HepG2 (cell line): ENCODE results near the gene CDK11B. TPM values are rescaled to one million over a fixed set of nuclear protein-coding genes. Genes with fewer than 3 reads are reported as not detected.

Experiments used
- ATAC-seq: fragments of 200-7000 bp; cut with Tn5 transposase; 3 replicates; pipeline ENCODE4 v1.9.1; 2020; ENCODE audit warnings: mild to moderate bottlenecking, moderate library complexity
- BruUV-seq: library from RNA; stranded (reverse); fragments of 400-500 nt; replicated peaks from 2 replicates; lab custom pipeline; 2021; lab: Mats Ljungman, UMichigan
- CTCF ChIA-PET: fragments of 300-600 bp; formaldehyde crosslinking; extraction: SDS; loops from one replicate; lab custom pipeline; 2021; ENCODE audit warnings: low total read pairs, inconsistent platforms, low intra/inter-chr PET ratio; lab: Yijun Ruan, JAX
- POLR2A ChIA-PET: fragments of 350-600 bp; sonication (Branson Sonifier 250); formaldehyde crosslinking; loops from one replicate; lab custom pipeline; 2020; ENCODE audit warnings: antibody characterized with exemption, inconsistent platforms; lab: Yijun Ruan, JAX
- DNase-seq: peaks from one replicate; pipeline ENCODE4 v3.0.0-alpha.2; 2015; ENCODE audit warnings: low spot score
- FAIRE-seq: peaks from 3 replicates; lab custom pipeline; 2011; peaks lifted over from hg19 to GRCh38; lab: Jason Lieb, UNC
- H2AFZ ChIP-seq: one replicate; pipeline ENCODE4 v1.6.1; 2011; ENCODE audit warnings: low read length, inconsistent platforms
- H3K27ac ChIP-seq: fragments of 300-600 bp; 3 replicates; pipeline ENCODE4 v1.8.0; 2011; ENCODE audit warnings: mixed run types, mild to moderate bottlenecking, mixed read lengths, low read length, inconsistent platforms; ENCODE audit not compliant: insufficient read depth; ENCODE audit errors: extremely low read length
- H3K27me3 ChIP-seq, 2 experiments: fragments of 200-600 bp in 1 of 2; 2 replicates in 1 of 2; 3 replicates in 1 of 2; pipeline versions ENCODE4 v1.6.0 to v1.8.0; 2011; ENCODE audit warnings: low read length in 2 of 2, mild to moderate bottlenecking in 2 of 2, moderate library complexity in 2 of 2, inconsistent platforms in 1 of 2; ENCODE audit not compliant: insufficient read depth in 2 of 2, control insufficient read depth in 1 of 2
- H3K36me3 ChIP-seq, 2 experiments: fragments of 200-600 bp in 1 of 2; replicated peaks in 1 of 2; 2 replicates in 1 of 2; 3 replicates in 1 of 2; pipeline versions ENCODE4 v1.5.1 to v1.8.0; 2011; ENCODE audit warnings: low read length in 2 of 2, inconsistent platforms in 1 of 2; ENCODE audit not compliant: insufficient read depth in 2 of 2, control insufficient read depth in 1 of 2
- H3K4me1 ChIP-seq: 2 replicates; pipeline ENCODE4 v1.5.1; 2012; ENCODE audit warnings: low read length, inconsistent platforms; ENCODE audit not compliant: insufficient read depth
- H3K4me2 ChIP-seq: 2 replicates; pipeline ENCODE4 v1.6.0; 2011; ENCODE audit warnings: low read depth, low read length, inconsistent platforms
- H3K4me3 ChIP-seq, 3 experiments: fragments of 200-600 bp in 1 of 3; sonication (generic), shearing (Covaris generic) in 1 of 3; replicated peaks in 1 of 3; 2 replicates each; pipeline ENCODE4 v1.5.1; 2011 to 2016; ENCODE audit warnings: low read length in 3 of 3, inconsistent platforms in 2 of 3, low read depth in 2 of 3, mild to moderate bottlenecking in 2 of 3, control low read depth in 1 of 3, mixed read lengths in 1 of 3; ENCODE audit not compliant: insufficient read depth in 1 of 3
- H3K79me2 ChIP-seq: one replicate; pipeline ENCODE4 v1.6.1; 2011; ENCODE audit warnings: low read length, inconsistent platforms; ENCODE audit not compliant: insufficient read depth
- H3K9ac ChIP-seq: 2 replicates; pipeline ENCODE4 v1.6.0; 2011; ENCODE audit warnings: mild to moderate bottlenecking, low read depth, low read length, inconsistent platforms; ENCODE audit not compliant: insufficient read depth
- H3K9me3 ChIP-seq: 2 replicates; pipeline ENCODE4 v1.5.1; 2012; ENCODE audit warnings: mild to moderate bottlenecking, low read length
- H4K20me1 ChIP-seq: 2 replicates; pipeline ENCODE4 v1.6.0; 2011; ENCODE audit warnings: inconsistent platforms, mild to moderate bottlenecking, low read length, moderate library complexity; ENCODE audit not compliant: insufficient read depth
- CREM ChIP-seq, 2 experiments: sonication (generic) in 1 of 2; formaldehyde crosslinking in 1 of 2; IDR thresholded peaks; 2 replicates each; pipeline versions ENCODE4 v1.4.0 to v1.6.1; 2016 to 2020; ENCODE audit warnings: antibody characterized with exemption in 1 of 2, mild to moderate bottlenecking in 1 of 2, missing genetic modification reagents in 1 of 2
- CSRNP1 ChIP-seq: sonication (generic); formaldehyde crosslinking; IDR thresholded peaks from 2 replicates; pipeline ENCODE4 v1.8.1; 2023; ENCODE audit warnings: mild to moderate bottlenecking, missing genetic modification reagents
- GPBP1L1 ChIP-seq: sonication (generic); formaldehyde crosslinking; IDR thresholded peaks from 2 replicates; pipeline ENCODE4 v1.5.0; 2020; ENCODE audit warnings: mild to moderate bottlenecking, missing genetic modification reagents
- HMGXB3 ChIP-seq: sonication (generic); formaldehyde crosslinking; IDR thresholded peaks from 2 replicates; pipeline ENCODE4 v1.4.0; 2020; ENCODE audit warnings: missing genetic modification reagents, borderline replicate concordance
- HNRNPH1 ChIP-seq: fragments of 200-400 bp; formaldehyde crosslinking; optimal IDR thresholded peaks from 2 replicates; pipeline ENCODE3; 2017; ENCODE audit warnings: mild to moderate bottlenecking, low read depth, low read length
- NAIF1 ChIP-seq: sonication (generic); formaldehyde crosslinking; IDR thresholded peaks from 2 replicates; pipeline ENCODE4 v1.5.0; 2020; ENCODE audit warnings: mild to moderate bottlenecking, missing genetic modification reagents, borderline replicate concordance
- NKX3-1 ChIP-seq: sonication (generic); formaldehyde crosslinking; IDR thresholded peaks from 2 replicates; pipeline ENCODE4 v1.5.0; 2020; ENCODE audit warnings: missing genetic modification reagents
- PREB ChIP-seq: sonication (generic); formaldehyde crosslinking; IDR thresholded peaks from 2 replicates; pipeline ENCODE4 v1.4.0; 2020; ENCODE audit warnings: missing genetic modification reagents
- ZKSCAN5 ChIP-seq: sonication (generic); formaldehyde crosslinking; IDR thresholded peaks from 2 replicates; pipeline ENCODE4 v1.5.1; 2020; ENCODE audit warnings: mild to moderate bottlenecking, missing genetic modification reagents
- ZNF576 ChIP-seq: sonication (generic); formaldehyde crosslinking; IDR thresholded peaks from 2 replicates; pipeline ENCODE4 v1.4.0; 2020; ENCODE audit warnings: mild to moderate bottlenecking, missing genetic modification reagents
- ZNF839 ChIP-seq: sonication (generic); formaldehyde crosslinking; IDR thresholded peaks from 2 replicates; pipeline ENCODE4 v1.4.0; 2020; ENCODE audit warnings: missing genetic modification reagents, mild to moderate bottlenecking, borderline replicate concordance
- WGBS: methylation state at CpG from one replicate; pipeline ENCODE4 v1.1.6; 2017; ENCODE audit warnings: low lambda C conversion rate; 5-methylcytosine and 5-hydroxymethylcytosine counted together
- in situ Hi-C: cut with HindIII; loops from 2 replicates; pipeline ENCODE4 v1.10.0; 2017; ENCODE audit warnings: low pct_unique_long_range_greater_than_20kb; ENCODE audit not compliant: extremely low pct_ligation_motif_present
- intact Hi-C: fragments of 100-400 bp; cut with micrococcal nuclease; formaldehyde crosslinking; loops from one replicate; pipeline ENCODE4 v1.10.0; 2022; ENCODE audit not compliant: unreplicated experiment
- polyA plus RNA-seq, 8 experiments: library from polyadenylated mRNA; depleted of rRNA in 3 of 8; stranded (reverse) in 7 of 8; unstranded in 1 of 8; fragments of >200 nt; fragmentation: Illumina TruSeq in 4 of 8; extraction: Trizol in 4 of 8; gene quantifications; 2 replicates each; pipeline versions ENCODE4 v1.2.1 to v1.2.3, GENCODE V29; 2011 to 2016; ENCODE audit warnings: low read depth in 4 of 8, missing spikeins in 1 of 8, mixed read lengths in 1 of 8; ENCODE audit not compliant: insufficient read depth in 1 of 8
- total RNA-seq, 5 experiments: library from RNA; depleted of rRNA; stranded (reverse); fragments of >200 nt; fragmentation: Illumina TruSeq; extraction: Trizol; gene quantifications; 2 replicates each; pipeline ENCODE4 v1.2.3, GENCODE V29; 2016; ENCODE audit warnings: low read depth in 1 of 5

Gene CDK11B
- total and polyA plus RNA-seq, 2 of the 13 experiments (the other 11 are each of a cell fraction or from before 2014, with no cell fraction given): 3.6 to 15.1 TPM

- H3K27me3 ChIP-seq: peaks cover 10 to 41% of the 10 kb centered on the region in 2 experiments
- no peaks in the 10 kb centered on the region for H3K36me3 ChIP-seq
- CTCF ChIA-PET: no interaction called here
- FAIRE-seq (no peak), DNase-seq (no peak), ATAC-seq (peak; percentile 71)
- POLR2A ChIA-PET: interaction anchor here (0.8 to 1.7 kb wide), 4 partner anchors 9 to 27 kb away, joined by 3 to 17 read pairs (median 4); partner anchors contain the start of gene MIB2
- in situ Hi-C loops (no loop called here), intact Hi-C loops (no loop called here)
- H3K9ac ChIP-seq: 0 out of 2 replicates have a peak overlapping the region, but pooled peaks have one; percentile 9
- no peaks in the 10 kb centered on the region for H3K9me3 ChIP-seq
- 0% methylated on average over 4 of the region's 16 CpGs for WGBS
- H3K4me1 ChIP-seq: peaks cover 43% of the 10 kb centered on the region
- H3K4me3 ChIP-seq: peak overlapping the region in 2 of 3 experiments; percentile 29 to 64; a peak in 4 of 6 replicates
- no peak overlapping the region for H2AFZ ChIP-seq
- no peaks in the 10 kb centered on the region for H4K20me1 ChIP-seq
- no peak overlapping the region for H3K27ac ChIP-seq
- BruUV-seq: no TSS peak
- H3K4me2 ChIP-seq: peak overlapping the region; percentile 74
- H3K79me2 ChIP-seq: no peaks in the 10 kb centered on the region
- TF ChIP-seq NAIF1 (CRISPR knock-in tag) (no peak), CREM (IDR thresholded peaks at IDR 0.05) (no peak), CREM (CRISPR knock-in tag; IDR thresholded peaks at IDR 0.05) (no peak), GPBP1L1 (no peak), ZNF576 (no peak), PREB (no peak), HMGXB3 (CRISPR knock-in tag) (no peak), ZNF839 (CRISPR knock-in tag) (no peak), HNRNPH1 (no peak), CSRNP1 (CRISPR knock-in tag) (no peak), NKX3-1 (no peak), ZKSCAN5 (CRISPR knock-in tag) (no peak)
These were observed 61.4 kb downstream of the CDK11B start for GRCh38 chr1:1597275-1597930.
